T47D (cell line): ENCODE measurements around the gene LRRK1.

Experiments
- DNase-seq, 2 experiments: peaks; one replicate each; pipeline versions ENCODE4 v3.0.0 to v3.0.0-alpha.2; 2011 to 2012; ENCODE audit warnings: low read depth in 1 of 2, low spot score in 1 of 2
- JUND ChIP-seq: IDR thresholded peaks from 2 replicates; pipeline ENCODE4 v1.6.1; 2012; ENCODE audit warnings: low read depth
- in situ Hi-C: cut with HindIII; loops from 2 replicates; pipeline ENCODE4 v1.10.0; 2016; ENCODE audit warnings: low sequenced_read_pairs, low pct_unique_long_range_greater_than_20kb

The LRRK1 gene

DNA sequence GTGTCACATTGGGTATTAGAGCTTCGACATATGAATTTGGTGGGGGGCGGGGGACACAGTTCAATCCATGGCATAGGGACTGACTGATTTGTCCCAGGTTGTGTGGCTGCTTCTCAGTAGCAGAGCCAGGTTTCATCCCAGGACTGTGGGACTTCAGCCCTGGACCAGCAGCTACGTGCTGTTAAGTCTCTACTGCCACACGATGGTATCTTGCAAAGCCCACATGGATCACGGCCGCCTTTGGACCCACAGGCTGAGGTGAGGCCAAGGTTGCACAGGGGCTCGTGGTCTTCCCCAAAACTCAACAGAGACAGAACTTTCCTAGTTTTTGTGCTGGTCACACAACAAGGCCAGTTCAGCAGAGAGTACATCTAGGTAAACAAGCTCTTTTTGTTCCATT is 97.4 kb downstream of the LRRK1 start:
- in situ Hi-C loops, result no loop called here
- DNase-seq, result no peak
- no peak for TF ChIP-seq JUND

GRCh38 chr15:101017093-101017754 is 98.1 kb downstream of the LRRK1 start:
- in situ Hi-C loops, result no loop called here
- peak in 1 of 2 experiments; percentile 13 for DNase-seq
- no peak for TF ChIP-seq JUND

GRCh38 chr15:101018016-101018415 is 98.9 kb downstream of the LRRK1 start:
- in situ Hi-C loops, result no loop called here
- TF ChIP-seq JUND, result no peak
- no peak for DNase-seq

- TF ChIP-seq JUND, result no peak
- DNase-seq, result no peak
- in situ Hi-C loops, result no loop called here
Observed at GRCh38 chr15:101018450-101018849, 99.3 kb downstream of the LRRK1 start.

- DNase-seq, result no peak
- no peak for TF ChIP-seq JUND
- in situ Hi-C loops, result no loop called here
Observed at GRCh38 chr15:101019366-101019896, 100.3 kb downstream of the LRRK1 start.

GRCh38 chr15:101020451-101020850 is 101.3 kb downstream of the LRRK1 start:
- DNase-seq, result no peak
- in situ Hi-C loops, result no loop called here

GRCh38 chr15:101020945-101021344 is 101.8 kb downstream of the LRRK1 start:
- no peak for DNase-seq
- TF ChIP-seq JUND, result no peak
- in situ Hi-C loops, result no loop called here

More at GRCh38 chr15:101020451-101020850, 101.3 kb downstream of the LRRK1 start:
- no peak for TF ChIP-seq JUND

GRCh38 chr15:101022306-101022705 is 103.1 kb downstream of the LRRK1 start:
- in situ Hi-C loops, result no loop called here
- TF ChIP-seq JUND, result no peak
- DNase-seq, result no peak

- in situ Hi-C loops, result no loop called here
- DNase-seq, result no peak
- TF ChIP-seq JUND, result no peak
Observed at GRCh38 chr15:101022876-101023275, 103.7 kb downstream of the LRRK1 start.

DNA sequence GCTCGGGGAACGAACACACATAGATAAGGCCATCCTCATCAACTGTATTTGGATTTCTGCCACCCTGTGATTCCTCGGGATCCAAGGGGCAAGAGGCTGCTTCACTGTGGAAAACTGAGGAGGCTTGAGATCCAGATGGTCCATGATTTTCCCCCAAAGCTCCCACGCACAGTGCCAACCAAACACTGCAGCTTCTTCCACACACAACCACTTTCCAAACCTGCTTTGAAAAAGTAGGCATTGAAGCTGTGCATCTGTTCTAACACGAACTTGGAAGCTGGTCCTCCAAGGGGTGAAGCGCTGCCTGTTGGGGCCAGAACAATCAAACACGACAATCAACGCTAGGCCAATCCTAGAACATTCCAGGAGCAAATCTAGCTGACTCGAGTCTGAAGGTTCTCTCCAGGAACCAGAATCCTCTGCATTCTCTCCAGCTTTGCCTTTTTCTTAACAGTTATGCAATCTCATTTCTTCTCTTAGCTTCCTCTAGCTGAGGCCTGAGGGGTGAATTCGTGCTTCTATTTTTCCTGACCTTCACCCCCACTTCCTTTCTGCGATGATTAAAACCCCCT is 104.4 kb downstream of the LRRK1 start:
- in situ Hi-C loops, result no loop called here
- DNase-seq, result no peak
- no peak for TF ChIP-seq JUND

GRCh38 chr15:101024073-101024695 is 105.0 kb downstream of the LRRK1 start:
- in situ Hi-C loops, result no loop called here
- TF ChIP-seq JUND, result no peak
- DNase-seq, result no peak

- DNase-seq, result no peak
- TF ChIP-seq JUND, result no peak
- in situ Hi-C loops, result no loop called here
Observed at GRCh38 chr15:101024706-101025500, 105.7 kb downstream of the LRRK1 start.
